SK-N-SH treated with all-trans-retinoic acid at 6 μM for 48 hours (cell line): ENCODE results near the gene HPS5.
A peak's percentile ranks its signal among the peaks of the same experiment; 100 is the strongest.

Experiments used
- ATAC-seq: fragments of 200-7000 bp; cut with Tn5 transposase; 3 replicates; pipeline ENCODE4 v1.9.1; 2020; ENCODE audit warnings: mild to moderate bottlenecking, moderate library complexity
- ARNTL ChIP-seq: fragments of 450-650 bp; formaldehyde crosslinking; IDR thresholded peaks from 2 replicates; pipeline ENCODE4 v1.5.0; 2020; ENCODE audit warnings: low read depth, mild to moderate bottlenecking, moderate library complexity, borderline replicate concordance
- BACH2 ChIP-seq: fragments of 250-450 bp; sonication (Bioruptor Pico); IDR thresholded peaks from 2 replicates; pipeline ENCODE4 v1.9.0; 2021; ENCODE audit warnings: mild to moderate bottlenecking, borderline replicate concordance
- CSDC2 ChIP-seq: fragments of 250-450 bp; sonication (Bioruptor Pico); IDR thresholded peaks from 2 replicates; pipeline ENCODE4 v1.5.0; 2020; ENCODE audit warnings: mild to moderate bottlenecking, moderate library complexity
- GLIS3 ChIP-seq: fragments of 250-450 bp; sonication (Bioruptor Pico); IDR thresholded peaks from 2 replicates; pipeline ENCODE4 v1.5.0; 2020; ENCODE audit warnings: mild to moderate bottlenecking, moderate library complexity
- OSR1 ChIP-seq: fragments of 250-450 bp; sonication (Bioruptor Pico); IDR thresholded peaks from 2 replicates; pipeline ENCODE4 v1.8.0; 2022; ENCODE audit warnings: moderate library complexity, mild to moderate bottlenecking, inconsistent platforms
- TOX ChIP-seq: fragments of 250-450 bp; sonication (Bioruptor Pico); IDR thresholded peaks from 2 replicates; pipeline ENCODE4 v1.8.0; 2021; ENCODE audit warnings: mild to moderate bottlenecking, moderate library complexity, borderline replicate concordance
- ZC3H10 ChIP-seq: fragments of 250-450 bp; sonication (Bioruptor Pico); IDR thresholded peaks from 2 replicates; pipeline ENCODE4 v1.5.1; 2021; ENCODE audit warnings: mild to moderate bottlenecking, moderate library complexity
- ZFP3 ChIP-seq: fragments of 250-450 bp; sonication (Bioruptor Pico); IDR thresholded peaks from 2 replicates; pipeline ENCODE4 v1.5.0; 2020; ENCODE audit warnings: mild to moderate bottlenecking, moderate library complexity
- ZNF70 ChIP-seq: fragments of 450-650 bp; formaldehyde crosslinking; IDR thresholded peaks from 2 replicates; pipeline ENCODE4 v1.5.0; 2020; ENCODE audit warnings: mild to moderate bottlenecking, moderate library complexity
- ZNF8 ChIP-seq: fragments of 450-650 bp; formaldehyde crosslinking; IDR thresholded peaks from 2 replicates; pipeline ENCODE4 v1.5.0; 2020; ENCODE audit warnings: mild to moderate bottlenecking, moderate library complexity
- TF ChIP-seq, protein P1 (sequence below): fragments of 250-450 bp; sonication (Bioruptor Pico); IDR thresholded peaks from 2 replicates; pipeline ENCODE4 v1.8.0; 2021; ENCODE audit warnings: low read depth, mild to moderate bottlenecking, moderate library complexity, borderline replicate concordance
- TF ChIP-seq, protein P2 (sequence below): fragments of 250-450 bp; sonication (Bioruptor Pico); IDR thresholded peaks from 2 replicates; pipeline ENCODE4 v1.5.0; 2020; ENCODE audit warnings: mild to moderate bottlenecking, moderate library complexity
- TF ChIP-seq, protein P3 (sequence below): fragments of 250-450 bp; sonication (Bioruptor Pico); IDR thresholded peaks from 2 replicates; pipeline ENCODE4 v1.5.1; 2020; ENCODE audit warnings: low read depth, mild to moderate bottlenecking, moderate library complexity
- TF ChIP-seq, protein P4 (sequence below): fragments of 250-450 bp; sonication (Bioruptor Pico); IDR thresholded peaks from 2 replicates; pipeline ENCODE4 v1.5.1; 2021; ENCODE audit warnings: mild to moderate bottlenecking, moderate library complexity

Gene HPS5, protein sequence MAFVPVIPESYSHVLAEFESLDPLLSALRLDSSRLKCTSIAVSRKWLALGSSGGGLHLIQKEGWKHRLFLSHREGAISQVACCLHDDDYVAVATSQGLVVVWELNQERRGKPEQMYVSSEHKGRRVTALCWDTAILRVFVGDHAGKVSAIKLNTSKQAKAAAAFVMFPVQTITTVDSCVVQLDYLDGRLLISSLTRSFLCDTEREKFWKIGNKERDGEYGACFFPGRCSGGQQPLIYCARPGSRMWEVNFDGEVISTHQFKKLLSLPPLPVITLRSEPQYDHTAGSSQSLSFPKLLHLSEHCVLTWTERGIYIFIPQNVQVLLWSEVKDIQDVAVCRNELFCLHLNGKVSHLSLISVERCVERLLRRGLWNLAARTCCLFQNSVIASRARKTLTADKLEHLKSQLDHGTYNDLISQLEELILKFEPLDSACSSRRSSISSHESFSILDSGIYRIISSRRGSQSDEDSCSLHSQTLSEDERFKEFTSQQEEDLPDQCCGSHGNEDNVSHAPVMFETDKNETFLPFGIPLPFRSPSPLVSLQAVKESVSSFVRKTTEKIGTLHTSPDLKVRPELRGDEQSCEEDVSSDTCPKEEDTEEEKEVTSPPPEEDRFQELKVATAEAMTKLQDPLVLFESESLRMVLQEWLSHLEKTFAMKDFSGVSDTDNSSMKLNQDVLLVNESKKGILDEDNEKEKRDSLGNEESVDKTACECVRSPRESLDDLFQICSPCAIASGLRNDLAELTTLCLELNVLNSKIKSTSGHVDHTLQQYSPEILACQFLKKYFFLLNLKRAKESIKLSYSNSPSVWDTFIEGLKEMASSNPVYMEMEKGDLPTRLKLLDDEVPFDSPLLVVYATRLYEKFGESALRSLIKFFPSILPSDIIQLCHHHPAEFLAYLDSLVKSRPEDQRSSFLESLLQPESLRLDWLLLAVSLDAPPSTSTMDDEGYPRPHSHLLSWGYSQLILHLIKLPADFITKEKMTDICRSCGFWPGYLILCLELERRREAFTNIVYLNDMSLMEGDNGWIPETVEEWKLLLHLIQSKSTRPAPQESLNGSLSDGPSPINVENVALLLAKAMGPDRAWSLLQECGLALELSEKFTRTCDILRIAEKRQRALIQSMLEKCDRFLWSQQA

DNA sequence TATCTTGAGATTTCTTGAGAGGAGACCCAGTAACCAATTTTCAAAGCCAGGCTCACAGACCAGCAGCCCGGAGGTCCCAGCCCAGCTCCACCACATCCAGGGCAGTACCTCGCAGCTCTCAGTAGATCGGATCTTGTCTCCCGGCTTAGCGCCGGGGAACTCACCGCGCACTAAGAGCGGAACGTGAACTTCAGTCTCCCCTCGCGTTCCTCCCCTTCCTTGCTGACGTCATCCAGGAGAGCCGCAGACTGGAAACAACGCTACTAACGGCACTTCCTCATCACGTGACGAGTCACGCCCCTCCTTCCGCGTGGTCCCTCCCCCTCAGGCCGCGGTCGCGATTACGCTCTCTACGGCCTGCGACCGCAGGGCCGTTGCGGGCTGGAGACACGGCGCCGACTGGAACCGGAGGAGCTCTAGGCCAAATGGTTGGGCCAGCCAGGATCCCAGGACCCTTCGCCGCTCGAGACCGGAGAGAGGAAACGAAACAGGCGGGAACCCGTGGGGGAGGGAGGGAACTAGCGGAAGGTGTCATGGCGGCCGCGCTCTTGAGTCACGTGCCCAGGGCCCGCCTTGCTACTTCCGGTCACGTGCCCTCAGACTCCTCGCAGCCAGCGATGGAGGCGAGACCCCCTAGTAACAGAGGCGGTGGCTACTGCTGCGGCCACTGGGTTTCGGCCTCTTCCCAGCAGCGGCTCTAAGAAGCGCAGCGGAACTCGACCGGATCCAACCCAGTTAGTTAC lies at the start of gene HPS5, which contains the start of gene GTF2H1:
Gene HPS5 (minus strand): TSS at position 172 of the 743 bp plus-strand sequence. CDS start 4,282 bp downstream, outside the sequence.
Gene GTF2H1 (plus strand): TSS at position 599 of the 743 bp plus-strand sequence. CDS start 10,508 bp downstream, outside the sequence.
- peak; percentile 92 for ATAC-seq
- TF ChIP-seq BACH2 (CRISPR knock-in tag) (peak; percentile 17; the same call in 1 of the 2 replicates), ZFP3 (peak; percentile 8; the same call in 1 of the 2 replicates), TOX (CRISPR knock-in tag) (no peak), ARNTL (peak; percentile 91), ZC3H10 (CRISPR knock-in tag) (0 out of 2 replicates have a peak, but pooled peaks have one; percentile 9)
- TF ChIP-seq, protein P1, sequence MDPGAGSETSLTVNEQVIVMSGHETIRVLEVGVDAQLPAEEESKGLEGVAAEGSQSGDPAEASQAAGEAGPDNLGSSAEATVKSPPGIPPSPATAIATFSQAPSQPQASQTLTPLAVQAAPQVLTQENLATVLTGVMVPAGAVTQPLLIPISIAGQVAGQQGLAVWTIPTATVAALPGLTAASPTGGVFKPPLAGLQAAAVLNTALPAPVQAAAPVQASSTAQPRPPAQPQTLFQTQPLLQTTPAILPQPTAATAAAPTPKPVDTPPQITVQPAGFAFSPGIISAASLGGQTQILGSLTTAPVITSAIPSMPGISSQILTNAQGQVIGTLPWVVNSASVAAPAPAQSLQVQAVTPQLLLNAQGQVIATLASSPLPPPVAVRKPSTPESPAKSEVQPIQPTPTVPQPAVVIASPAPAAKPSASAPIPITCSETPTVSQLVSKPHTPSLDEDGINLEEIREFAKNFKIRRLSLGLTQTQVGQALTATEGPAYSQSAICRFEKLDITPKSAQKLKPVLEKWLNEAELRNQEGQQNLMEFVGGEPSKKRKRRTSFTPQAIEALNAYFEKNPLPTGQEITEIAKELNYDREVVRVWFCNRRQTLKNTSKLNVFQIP (CRISPR knock-in tag): no peak
- TF ChIP-seq, protein P2, sequence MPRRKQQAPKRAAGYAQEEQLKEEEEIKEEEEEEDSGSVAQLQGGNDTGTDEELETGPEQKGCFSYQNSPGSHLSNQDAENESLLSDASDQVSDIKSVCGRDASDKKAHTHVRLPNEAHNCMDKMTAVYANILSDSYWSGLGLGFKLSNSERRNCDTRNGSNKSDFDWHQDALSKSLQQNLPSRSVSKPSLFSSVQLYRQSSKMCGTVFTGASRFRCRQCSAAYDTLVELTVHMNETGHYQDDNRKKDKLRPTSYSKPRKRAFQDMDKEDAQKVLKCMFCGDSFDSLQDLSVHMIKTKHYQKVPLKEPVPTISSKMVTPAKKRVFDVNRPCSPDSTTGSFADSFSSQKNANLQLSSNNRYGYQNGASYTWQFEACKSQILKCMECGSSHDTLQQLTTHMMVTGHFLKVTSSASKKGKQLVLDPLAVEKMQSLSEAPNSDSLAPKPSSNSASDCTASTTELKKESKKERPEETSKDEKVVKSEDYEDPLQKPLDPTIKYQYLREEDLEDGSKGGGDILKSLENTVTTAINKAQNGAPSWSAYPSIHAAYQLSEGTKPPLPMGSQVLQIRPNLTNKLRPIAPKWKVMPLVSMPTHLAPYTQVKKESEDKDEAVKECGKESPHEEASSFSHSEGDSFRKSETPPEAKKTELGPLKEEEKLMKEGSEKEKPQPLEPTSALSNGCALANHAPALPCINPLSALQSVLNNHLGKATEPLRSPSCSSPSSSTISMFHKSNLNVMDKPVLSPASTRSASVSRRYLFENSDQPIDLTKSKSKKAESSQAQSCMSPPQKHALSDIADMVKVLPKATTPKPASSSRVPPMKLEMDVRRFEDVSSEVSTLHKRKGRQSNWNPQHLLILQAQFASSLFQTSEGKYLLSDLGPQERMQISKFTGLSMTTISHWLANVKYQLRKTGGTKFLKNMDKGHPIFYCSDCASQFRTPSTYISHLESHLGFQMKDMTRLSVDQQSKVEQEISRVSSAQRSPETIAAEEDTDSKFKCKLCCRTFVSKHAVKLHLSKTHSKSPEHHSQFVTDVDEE (CRISPR knock-in tag): no peak
- TF ChIP-seq, protein P3, sequence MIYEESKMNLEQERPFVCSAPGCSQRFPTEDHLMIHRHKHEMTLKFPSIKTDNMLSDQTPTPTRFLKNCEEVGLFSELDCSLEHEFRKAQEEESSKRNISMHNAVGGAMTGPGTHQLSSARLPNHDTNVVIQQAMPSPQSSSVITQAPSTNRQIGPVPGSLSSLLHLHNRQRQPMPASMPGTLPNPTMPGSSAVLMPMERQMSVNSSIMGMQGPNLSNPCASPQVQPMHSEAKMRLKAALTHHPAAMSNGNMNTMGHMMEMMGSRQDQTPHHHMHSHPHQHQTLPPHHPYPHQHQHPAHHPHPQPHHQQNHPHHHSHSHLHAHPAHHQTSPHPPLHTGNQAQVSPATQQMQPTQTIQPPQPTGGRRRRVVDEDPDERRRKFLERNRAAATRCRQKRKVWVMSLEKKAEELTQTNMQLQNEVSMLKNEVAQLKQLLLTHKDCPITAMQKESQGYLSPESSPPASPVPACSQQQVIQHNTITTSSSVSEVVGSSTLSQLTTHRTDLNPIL (CRISPR knock-in tag): no peak

DNA sequence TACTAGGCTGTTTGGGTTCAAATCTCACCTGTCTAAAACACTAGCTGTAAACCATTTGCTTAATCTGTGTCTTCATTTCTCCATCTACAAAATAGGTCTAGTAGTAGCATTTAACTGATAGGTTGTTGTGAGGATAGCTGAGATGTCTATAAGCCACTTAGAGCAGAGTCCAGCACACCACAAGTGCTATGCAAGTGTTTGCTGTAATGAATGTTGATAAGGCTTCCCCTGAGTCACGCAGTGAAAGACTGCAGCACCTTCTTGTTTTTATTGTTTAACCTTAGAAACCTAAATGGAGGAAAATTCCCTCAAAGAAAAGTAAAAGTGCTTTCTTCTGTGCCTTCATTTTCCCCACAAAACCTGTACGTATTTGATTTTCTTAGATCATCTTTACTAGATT lies 49.3 kb upstream of the HPS5 start:
- no peak for ATAC-seq
- no peak for TF ChIP-seq ZNF8 (CRISPR knock-in tag)
- TF ChIP-seq BACH2 (CRISPR knock-in tag): no peak
- no peak for TF ChIP-seq CSDC2 (CRISPR knock-in tag)
- TF ChIP-seq, protein P2 (CRISPR knock-in tag): no peak
- TF ChIP-seq, protein P1 (CRISPR knock-in tag): no peak
- no peak for TF ChIP-seq ZNF70
- TF ChIP-seq, protein P4, sequence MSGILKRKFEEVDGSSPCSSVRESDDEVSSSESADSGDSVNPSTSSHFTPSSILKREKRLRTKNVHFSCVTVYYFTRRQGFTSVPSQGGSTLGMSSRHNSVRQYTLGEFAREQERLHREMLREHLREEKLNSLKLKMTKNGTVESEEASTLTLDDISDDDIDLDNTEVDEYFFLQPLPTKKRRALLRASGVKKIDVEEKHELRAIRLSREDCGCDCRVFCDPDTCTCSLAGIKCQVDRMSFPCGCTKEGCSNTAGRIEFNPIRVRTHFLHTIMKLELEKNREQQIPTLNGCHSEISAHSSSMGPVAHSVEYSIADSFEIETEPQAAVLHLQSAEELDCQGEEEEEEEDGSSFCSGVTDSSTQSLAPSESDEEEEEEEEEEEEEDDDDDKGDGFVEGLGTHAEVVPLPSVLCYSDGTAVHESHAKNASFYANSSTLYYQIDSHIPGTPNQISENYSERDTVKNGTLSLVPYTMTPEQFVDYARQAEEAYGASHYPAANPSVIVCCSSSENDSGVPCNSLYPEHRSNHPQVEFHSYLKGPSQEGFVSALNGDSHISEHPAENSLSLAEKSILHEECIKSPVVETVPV (CRISPR knock-in tag): no peak
- TF ChIP-seq OSR1: no peak
- TF ChIP-seq ZFP3: no peak
- no peak for TF ChIP-seq GLIS3 (CRISPR knock-in tag)
- no peak for TF ChIP-seq ZC3H10 (CRISPR knock-in tag)
- no peak for TF ChIP-seq TOX (CRISPR knock-in tag)
